ENCODE data around the gene TSHZ2. TPM values are rescaled to one million over a fixed set of nuclear protein-coding genes. Genes with fewer than 3 reads are reported as not detected.

Gene TSHZ2
- total RNA-seq, 1 experiment from 2014 or later: 0.07 TPM

DNA sequence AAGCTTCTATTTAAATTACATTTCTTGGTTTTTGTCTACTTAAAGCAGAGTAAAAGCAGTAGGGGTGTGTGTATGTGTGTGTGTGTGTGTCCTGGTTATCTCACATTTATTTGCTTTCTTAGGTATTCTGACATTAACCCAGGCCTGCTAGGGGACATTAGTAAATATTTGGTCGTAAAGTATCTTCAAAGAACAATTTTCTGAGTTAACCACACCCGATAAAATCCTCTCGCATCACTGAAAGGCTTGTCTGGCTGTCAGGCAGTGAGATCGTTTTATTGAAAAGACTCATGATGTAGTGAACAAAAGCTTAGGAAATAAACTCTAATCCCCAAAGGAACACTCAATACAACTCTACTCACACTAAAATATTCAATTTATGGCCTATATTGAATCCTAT is 543.6 kb downstream of the TSHZ2 start:
- no peak overlapping the region for H2BK12ac ChIP-seq (ENCODE audit: insufficient read length, low read depth, low read length)
- no peak overlapping the region for H4K91ac ChIP-seq (ENCODE audit: insufficient read length, low read depth, low read length)
- TF ChIP-seq, protein P1, sequence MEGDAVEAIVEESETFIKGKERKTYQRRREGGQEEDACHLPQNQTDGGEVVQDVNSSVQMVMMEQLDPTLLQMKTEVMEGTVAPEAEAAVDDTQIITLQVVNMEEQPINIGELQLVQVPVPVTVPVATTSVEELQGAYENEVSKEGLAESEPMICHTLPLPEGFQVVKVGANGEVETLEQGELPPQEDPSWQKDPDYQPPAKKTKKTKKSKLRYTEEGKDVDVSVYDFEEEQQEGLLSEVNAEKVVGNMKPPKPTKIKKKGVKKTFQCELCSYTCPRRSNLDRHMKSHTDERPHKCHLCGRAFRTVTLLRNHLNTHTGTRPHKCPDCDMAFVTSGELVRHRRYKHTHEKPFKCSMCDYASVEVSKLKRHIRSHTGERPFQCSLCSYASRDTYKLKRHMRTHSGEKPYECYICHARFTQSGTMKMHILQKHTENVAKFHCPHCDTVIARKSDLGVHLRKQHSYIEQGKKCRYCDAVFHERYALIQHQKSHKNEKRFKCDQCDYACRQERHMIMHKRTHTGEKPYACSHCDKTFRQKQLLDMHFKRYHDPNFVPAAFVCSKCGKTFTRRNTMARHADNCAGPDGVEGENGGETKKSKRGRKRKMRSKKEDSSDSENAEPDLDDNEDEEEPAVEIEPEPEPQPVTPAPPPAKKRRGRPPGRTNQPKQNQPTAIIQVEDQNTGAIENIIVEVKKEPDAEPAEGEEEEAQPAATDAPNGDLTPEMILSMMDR (conservative IDR thresholded peaks at IDR 0.05): no peak
- no peak overlapping the region for H3K9ac ChIP-seq (ENCODE audit: extremely low read depth, insufficient read length, low read length)
- no peak overlapping the region for H3T11ph ChIP-seq (ENCODE audit: low read length)
- no peaks in the 10 kb centered on the region for H4K20me1 ChIP-seq (ENCODE audit: control insufficient read depth, insufficient read depth, insufficient read length)
- no peak overlapping the region for H3K4ac ChIP-seq (ENCODE audit: low read depth, low read length)
- Mint-ChIP-seq H3K9me3 (peaks cover 0 to 2% of the 10 kb centered on the region in 2 experiments; a peak in 1 of 5 replicates), H3K4me1 (peaks cover 0 to 3% of the 10 kb centered on the region in 2 experiments; a peak in 1 of 4 replicates), H3K27me3 (ENCODE audit: low read depth) (no peaks in the 10 kb centered on the region; the same call in 1 of the 2 replicates), H3K27ac (no peak overlapping the region), H3K36me3 (ENCODE audit: insufficient read depth in 1 of 3, low read depth in 3 of 3) (peaks cover 0 to 3% (median 2%) of the 10 kb centered on the region in 3 experiments; a peak in 2 of 7 replicates), H3K4me3 (no peak overlapping the region)
- no peaks in the 10 kb centered on the region for H3K23me2 ChIP-seq (ENCODE audit: insufficient read length, low read depth, low read length, poor library complexity, severe bottlenecking)
- no peak for DNase-seq
- no peak overlapping the region for H3K4me2 ChIP-seq (ENCODE audit: insufficient read depth, insufficient read length, low read length)
- no peak overlapping the region for H2BK15ac ChIP-seq (ENCODE audit: low read depth, low read length)
- H3K56ac ChIP-seq (ENCODE audit: insufficient read length, low read depth, low read length): no peak overlapping the region
- H4K8ac ChIP-seq (replicated peaks; ENCODE audit: insufficient read length, low read depth, low read length): no peak overlapping the region
- no peaks in the 10 kb centered on the region for H3K4me1 ChIP-seq (ENCODE audit: insufficient read depth, low read length)
- peaks cover 2% of the 10 kb centered on the region for H3K9me3 ChIP-seq (ENCODE audit: control insufficient read depth, low read depth, low read length)
- H4K5ac ChIP-seq (ENCODE audit: insufficient read length, low read depth, low read length): no peak overlapping the region
- no peak overlapping the region for H2BK20ac ChIP-seq (ENCODE audit: low read depth, low read length, poor library complexity, severe bottlenecking)
- no peak overlapping the region for H2BK5ac ChIP-seq (ENCODE audit: insufficient read length, low read length)
- WGBS (ENCODE audit: extremely low coverage, insufficient read length, low lambda C conversion rate): no CpG with 5 or more reads among the region's 4 CpGs
- no peak overlapping the region for H2AFZ ChIP-seq (ENCODE audit: low read length)
- no peaks in the 10 kb centered on the region for H3K79me1 ChIP-seq (ENCODE audit: insufficient read depth, low read depth, low read length, poor library complexity, severe bottlenecking)
- H3K18ac ChIP-seq (ENCODE audit: insufficient read length, low read depth, low read length): no peak overlapping the region
- no peak overlapping the region for H2BK120ac ChIP-seq (ENCODE audit: low read depth, low read length, poor library complexity, severe bottlenecking)
- H2AK5ac ChIP-seq (ENCODE audit: insufficient read length, low read length): no peak overlapping the region
- no peak overlapping the region for H3K27ac ChIP-seq (ENCODE audit: insufficient read length, low read depth, low read length)
- H3K79me2 ChIP-seq (ENCODE audit: insufficient read depth, low read length): no peaks in the 10 kb centered on the region
- H3K23ac ChIP-seq (ENCODE audit: insufficient read length, low read depth, low read length): no peak overlapping the region
- no peak overlapping the region for H3K14ac ChIP-seq (ENCODE audit: insufficient read depth, low read length)
- no peaks in the 10 kb centered on the region for H3K27me3 ChIP-seq (ENCODE audit: insufficient read depth, low read length)

All from H9 (cell line).